Peyer's patch (tissue), 4 donors: Measurements from ENCODE around the gene TGFB3.
A peak's percentile ranks its signal among the peaks of the same experiment; 100 is the strongest.

ENCODE experiments used
- CTCF ChIP-seq, 6 experiments: fragments of 450-650 bp in 4 of 6; fragments of 200-600 bp in 2 of 6; sonication (generic) in 1 of 6; IDR thresholded peaks; one replicate each; pipeline ENCODE4 v1.5.1; 2017 to 2019; ENCODE audit warnings: antibody characterized with exemption in 6 of 6, mild to moderate bottlenecking in 3 of 6, moderate library complexity in 1 of 6
- POLR2A ChIP-seq, 2 donors: fragments of 450-650 bp; IDR thresholded peaks; one replicate each; pipeline ENCODE4 v1.5.1; 2017; ENCODE audit warnings: antibody characterized with exemption in 2 of 2, mild to moderate bottlenecking in 2 of 2, moderate library complexity in 2 of 2

DNA sequence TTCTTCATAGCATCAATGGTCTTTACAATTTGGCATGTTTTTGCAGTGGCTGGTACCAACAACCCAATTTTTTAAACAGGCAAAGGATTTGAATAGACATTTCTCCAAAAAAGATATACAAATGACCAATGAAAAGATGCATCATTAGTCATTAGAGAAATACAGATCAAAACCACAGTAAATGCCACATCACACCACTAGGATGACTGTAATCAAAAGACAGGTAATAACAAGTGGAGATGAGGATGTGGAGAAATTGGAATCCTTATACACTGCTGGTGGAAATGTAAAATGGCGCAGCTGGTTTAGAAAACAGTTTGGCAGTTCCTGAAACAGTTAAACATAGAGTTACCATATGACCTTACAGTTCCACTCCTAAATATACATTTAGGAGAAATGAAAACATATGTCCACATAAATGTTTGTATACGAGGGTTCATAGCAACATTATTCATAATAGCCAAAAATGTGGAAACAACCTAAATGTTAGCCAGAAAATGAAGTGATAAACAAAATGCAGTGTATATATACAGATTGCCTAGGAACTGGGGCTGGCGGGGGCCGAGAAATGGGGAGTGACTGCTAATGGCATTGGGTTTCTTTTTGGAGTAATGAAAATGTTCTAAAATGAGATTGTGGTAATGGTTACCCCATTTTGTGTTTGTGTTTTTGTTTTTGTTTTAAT is 55.2 kb downstream of the TGFB3 start:
- TF ChIP-seq POLR2A (IDR thresholded peaks at IDR 0.05) (no peak), CTCF (IDR thresholded peaks at IDR 0.05) (peak in 1 of 6 experiments; percentile 33)
